Activated CD4-positive, CD25-positive, alpha-beta regulatory T cell (primary cell): Measurements from ENCODE around the gene PRDX4.
A peak's percentile ranks its signal among the peaks of the same experiment; 100 is the strongest.
"Not testable (repeated sequence)": the region's sequence is repeated elsewhere in the genome, so short reads cannot be mapped to it uniquely, and the experiment has no call there.

Experiments used
- DNase-seq, 4 experiments: peaks; one replicate each; lab custom pipeline; 2025; lab: John Stamatoyannopoulos, UW

Gene PRDX4

DNA sequence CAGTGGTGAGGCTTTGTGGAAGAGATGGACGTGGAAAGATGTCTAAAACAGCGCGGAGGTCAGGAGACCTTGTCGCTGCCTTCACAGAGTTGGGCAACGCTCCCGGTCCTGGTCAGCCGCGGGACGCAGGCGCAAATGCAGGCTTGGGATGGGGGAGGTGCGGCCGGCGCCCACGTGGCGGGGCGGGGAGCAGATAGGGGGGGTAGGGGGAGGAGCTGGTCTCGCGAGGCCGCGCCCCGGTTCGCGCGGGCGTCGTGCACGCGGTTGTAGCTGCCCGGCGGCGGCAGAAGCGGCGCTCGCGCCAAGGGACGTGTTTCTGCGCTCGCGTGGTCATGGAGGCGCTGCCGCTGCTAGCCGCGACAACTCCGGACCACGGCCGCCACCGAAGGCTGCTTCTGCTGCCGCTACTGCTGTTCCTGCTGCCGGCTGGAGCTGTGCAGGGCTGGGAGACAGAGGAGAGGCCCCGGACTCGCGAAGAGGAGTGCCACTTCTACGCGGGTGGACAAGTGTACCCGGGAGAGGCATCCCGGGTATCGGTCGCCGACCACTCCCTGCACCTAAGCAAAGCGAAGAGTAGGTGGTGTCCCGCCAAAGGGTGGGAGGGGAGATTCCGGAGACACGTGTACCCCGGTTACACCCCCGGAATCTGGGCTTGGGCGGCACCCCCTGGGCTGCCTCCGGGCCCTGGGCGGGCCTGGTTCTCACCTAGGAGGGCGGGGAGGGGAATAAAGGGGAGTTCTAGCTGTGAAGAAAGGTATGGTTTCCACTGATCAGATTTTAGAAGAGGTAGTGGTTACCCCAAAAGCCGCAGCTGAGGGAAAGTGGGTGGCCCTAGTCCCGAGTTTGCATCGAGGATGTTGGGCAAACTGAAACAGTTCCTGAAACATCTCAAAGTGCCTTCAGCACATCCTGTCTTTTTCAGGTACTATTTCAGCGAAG lies at the start of gene PRDX4:
Gene PRDX4, plus strand, starts transcription at position 255 of the 939 bp plus-strand sequence. Its CDS starts 78 bp downstream, at position 333.
- peak; percentile 49 to 55 (median 55) for DNase-seq

DNA sequence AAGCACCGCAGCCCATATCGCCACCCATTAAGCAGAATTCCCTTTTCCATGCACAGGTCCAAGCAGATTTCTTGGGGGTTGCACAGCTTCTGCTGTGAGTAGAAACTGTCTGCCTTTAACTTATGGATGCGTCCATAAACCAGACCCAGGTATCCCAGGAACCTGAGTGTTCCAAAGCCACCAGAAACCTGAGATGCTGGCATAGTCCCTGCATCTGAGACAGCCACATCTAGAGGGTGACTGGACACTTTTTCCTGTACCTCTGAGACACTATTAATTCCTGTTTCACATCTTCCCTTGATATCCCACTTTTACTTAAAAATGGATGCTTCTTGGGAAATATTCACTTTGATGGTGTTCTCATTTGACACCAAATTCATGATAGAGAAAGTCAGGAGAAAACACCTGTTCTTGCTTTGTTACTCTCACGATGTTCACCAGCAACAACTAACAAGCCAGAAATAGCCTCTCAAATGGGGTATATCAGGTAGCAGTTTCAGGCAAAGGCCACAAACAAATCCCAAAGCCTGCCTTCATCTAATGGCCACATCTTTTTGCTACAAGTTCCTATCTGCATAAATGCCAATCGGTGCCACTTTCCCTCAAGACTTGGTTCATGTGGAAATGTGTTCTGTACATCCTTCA lies 45.5 kb upstream of the PRDX4 start:
- DNase-seq, result no peak

DNA sequence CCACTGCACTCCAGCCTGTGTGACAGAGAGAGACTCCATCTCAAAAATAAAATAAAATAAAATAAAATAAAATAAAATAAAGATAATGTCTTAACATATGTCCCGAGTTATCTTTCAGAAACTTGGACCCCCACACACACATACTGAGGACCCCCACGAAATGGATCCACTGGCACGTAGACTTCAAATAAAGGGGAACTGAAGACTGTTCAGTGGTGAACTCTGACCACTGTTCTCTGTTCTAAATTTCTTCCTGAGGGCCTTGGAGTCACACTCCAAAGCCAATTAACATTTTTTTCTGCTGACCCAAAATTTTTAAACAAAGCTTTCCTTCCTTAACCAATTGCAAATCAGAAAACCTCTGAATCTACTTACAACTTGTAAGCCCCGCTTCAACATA lies 43.5 kb upstream of the PRDX4 start:
- no peak for DNase-seq

DNA sequence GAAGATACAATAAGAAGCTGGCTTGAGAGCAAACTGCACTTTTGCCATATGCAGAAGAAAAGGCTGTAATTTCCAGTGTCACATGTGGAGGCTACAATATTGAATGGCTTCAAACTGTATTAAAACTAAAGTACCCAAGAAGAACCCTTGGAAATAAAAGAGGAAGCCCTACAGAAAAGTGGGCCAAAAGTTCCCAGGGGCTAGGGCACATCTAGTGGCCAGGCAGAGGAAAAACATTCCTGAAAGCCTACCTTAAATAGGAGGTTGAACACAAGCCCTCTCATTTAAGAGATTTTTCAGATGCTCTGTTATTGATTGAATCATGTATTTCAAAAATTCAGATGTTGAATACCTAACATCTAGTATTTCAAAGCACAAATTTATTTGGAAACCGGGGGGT lies 40.6 kb upstream of the PRDX4 start:
- DNase-seq, result no peak

DNA sequence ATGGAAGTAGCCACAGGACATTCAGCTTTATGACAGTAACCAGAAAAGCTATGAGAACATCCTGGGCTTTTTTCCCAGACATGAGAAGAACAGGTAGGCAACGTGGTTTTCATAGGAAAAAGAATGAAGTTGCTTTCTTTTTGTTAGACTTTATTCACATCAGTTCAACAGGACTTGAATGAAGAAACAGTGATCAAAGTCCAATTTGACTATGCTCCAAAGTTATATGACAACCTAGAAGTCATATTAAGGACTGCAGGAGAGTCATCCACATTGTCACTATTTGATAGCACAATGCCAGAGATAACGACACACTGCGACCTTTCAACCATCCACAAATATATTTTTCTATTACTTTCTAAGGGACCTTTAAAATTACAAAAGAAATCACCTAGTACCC lies 39.2 kb upstream of the PRDX4 start:
- DNase-seq, result no peak

DNA sequence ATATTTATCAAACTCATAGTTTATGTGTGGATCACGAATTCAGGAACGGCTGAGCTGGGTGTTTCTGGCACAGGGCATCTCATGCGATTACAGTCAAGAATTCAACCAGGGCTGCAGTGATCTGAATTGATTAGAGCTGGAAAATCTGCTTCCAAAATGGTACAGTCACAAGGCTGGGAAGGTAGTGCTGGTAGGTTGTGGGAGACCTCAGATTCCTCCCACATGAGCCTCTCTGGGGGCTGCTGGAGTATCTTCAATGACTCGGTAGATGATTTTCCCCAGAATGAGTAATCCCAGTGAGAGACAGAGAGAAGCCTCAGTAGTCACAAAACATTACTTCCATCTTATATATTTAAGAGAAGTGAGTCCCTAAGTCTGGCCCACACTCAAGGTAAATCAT lies 36.2 kb upstream of the PRDX4 start:
- no peak for DNase-seq

DNA sequence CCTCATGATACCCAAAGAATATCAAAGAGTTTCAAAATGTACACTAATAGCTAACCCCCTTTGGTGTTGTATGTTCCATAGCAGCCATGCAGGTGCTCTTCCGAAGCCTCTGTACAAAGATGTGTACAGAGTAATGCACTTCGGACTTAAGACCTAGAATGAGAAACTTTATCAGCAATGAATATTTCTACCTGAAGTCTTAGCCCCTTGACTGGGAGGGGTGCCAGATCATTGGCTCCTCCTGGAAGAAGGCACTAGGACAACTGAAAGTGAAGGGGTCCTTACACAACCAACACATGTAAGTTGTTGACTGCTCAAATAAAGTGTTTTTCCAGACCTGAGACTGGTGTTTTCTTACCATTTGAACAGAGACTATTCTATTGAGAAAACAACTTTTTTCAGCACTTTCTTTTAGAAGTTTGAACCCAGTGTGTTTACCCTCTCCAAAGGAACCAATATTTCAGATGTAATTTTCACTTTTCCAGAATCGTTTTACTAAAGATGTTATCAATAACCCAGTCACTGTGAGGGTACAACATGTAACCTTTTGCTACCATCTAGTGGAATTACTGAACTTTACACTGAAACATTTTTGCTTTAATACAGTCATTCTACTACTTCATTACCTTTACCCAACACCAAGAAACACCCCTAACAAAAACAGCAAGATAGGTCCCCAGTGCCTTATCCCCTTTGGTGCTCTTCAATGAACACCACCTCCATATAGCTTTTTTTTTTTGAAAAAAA lies 33.3 kb upstream of the PRDX4 start:
- DNase-seq, result no peak

DNA sequence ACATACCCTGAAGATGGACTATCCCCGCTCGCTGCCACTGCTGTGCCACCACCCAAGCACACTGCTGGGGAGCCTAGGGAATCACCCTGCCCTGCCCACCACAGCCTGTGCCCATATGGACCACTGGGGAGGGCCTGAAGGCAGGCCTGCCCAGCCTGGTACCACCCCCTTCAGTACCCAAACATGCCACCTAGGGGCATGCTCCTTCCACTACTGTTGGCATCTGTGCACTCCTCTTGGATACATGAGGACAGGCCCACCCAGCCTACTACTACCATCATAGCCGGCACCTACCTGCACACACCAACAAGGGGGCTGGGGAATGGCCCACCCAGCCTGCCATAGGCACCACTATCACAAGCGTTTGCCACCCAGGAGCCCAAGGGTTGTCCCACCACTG lies 30.1 kb upstream of the PRDX4 start:
- no peak for DNase-seq

DNA sequence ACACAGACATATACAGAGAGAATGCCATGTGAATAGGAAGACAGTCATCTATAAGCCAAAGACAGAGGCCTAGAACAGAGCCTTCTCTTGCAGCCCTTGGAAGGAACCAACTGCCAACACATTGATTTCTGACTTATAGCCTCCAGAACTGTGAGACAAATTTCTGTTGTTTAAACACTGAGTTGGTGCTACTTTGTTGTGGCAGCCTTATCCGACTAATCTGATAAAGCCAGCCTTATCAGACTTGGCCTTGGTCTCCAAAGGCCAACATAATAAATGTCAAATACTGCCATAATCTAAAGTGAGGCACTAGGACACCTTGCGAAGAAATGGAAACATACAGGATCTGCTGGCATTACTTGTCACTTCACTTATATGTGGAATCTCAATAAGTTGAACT lies 24.3 kb upstream of the PRDX4 start:
- DNase-seq, result no peak

DNA sequence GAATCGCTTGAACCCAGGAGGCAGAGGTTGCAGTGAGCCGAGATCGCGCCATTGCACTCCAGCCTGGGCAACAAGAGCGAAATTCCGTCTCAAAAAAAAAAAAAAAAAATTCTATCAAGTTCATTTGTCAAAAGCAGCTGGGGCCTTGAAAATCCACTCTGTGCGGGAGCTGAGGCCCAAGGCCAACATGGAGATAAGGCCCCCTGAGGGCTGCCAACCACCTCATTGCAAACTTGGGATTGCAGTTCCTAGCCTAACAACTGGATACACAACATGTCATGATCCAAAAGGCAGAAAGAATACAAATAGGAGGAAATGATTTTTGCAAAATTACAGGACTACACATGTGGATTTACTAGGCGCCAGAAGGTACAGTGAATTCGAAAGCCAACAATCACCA lies 22.5 kb upstream of the PRDX4 start:
- no peak for DNase-seq

DNA sequence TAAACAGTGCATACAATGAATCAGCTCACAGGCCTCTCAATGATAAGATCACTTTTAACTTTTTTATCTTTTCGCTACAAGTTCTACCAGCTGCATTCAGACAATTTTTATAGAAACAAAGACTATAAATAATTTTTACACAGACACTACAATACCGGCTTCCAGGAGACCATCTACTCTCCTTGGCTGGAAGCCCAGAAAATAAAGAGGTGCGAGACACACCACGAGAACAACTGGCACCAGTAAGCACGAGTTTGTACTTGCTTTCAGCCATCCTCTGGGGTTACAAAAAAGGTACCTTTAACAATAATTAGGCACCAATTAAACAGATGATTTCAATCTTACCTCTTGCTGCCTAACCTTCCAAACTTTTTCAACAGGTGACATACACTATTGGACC lies 11.2 kb upstream of the PRDX4 start:
- DNase-seq, result no peak

DNA sequence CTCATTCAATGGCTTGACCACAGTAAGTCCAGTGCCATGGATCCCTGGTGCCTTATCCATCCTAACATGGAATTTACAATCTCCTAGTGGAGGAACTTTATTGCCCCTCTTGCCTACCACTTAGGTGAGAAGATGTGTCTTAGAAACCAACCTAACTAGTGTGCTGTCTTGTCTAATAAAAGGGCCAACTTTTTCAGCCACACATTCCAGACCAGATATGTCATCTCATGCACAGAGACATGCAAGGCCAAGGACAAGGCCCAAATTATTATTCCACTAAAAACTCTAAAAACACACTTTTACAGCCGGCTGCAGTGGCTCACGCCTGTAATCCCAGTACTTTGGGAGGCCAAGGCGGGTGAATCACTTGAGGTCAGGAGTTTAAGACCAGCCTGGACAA lies 10.6 kb upstream of the PRDX4 start:
- no peak for DNase-seq

DNA sequence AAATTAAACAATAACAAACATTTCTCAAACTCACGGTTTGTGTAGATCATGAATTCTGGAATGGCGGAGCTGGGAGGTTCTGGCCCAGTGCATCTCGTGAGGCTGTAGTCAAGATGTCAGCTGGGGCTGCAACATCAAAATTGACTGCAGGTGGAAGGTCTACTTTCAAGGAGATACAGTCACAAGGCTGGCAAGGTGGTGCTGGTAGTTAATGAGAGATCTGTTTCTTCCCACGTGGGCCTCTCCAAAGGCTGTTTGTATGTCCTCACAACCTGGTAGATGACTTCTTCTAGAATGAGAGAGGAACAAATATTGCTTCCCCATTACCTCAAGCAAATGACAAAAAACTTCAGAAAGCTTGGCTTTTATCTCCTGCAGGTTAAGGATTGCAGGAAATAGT lies 8.0 kb upstream of the PRDX4 start:
- DNase-seq, result no peak

DNA sequence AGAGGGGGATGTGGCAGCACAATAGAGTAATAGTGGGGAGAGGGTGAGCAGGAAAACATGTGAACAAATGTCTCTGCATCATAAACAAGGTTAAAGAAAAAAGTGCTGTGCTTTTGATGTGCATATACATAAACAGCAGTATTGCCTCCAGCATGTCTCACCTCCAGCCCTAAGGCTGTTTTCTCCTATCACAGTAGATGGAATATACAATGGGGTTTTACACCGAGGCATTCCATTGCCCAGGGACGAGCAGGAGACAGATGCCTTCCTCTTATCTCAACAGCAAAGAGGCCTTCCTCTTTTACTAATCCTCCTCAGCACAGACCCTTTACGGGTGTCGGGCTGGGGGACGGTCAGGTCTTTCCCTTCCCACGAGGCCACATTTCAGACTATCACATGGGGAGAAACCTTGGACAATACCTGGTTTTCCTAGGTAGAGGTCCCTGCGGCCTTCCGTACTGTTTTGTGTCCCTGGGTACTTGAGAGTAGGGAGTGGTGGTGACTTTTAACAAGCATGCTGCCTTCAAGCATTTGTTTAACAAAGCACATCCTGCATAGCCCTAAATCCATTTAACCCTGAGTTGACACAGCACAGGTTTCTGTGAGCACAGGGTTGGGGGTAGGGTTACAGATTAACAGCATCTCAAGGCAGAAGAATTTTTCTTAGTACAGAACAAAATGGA lies 7.1 kb upstream of the PRDX4 start:
- not testable (repeated sequence) for DNase-seq

DNA sequence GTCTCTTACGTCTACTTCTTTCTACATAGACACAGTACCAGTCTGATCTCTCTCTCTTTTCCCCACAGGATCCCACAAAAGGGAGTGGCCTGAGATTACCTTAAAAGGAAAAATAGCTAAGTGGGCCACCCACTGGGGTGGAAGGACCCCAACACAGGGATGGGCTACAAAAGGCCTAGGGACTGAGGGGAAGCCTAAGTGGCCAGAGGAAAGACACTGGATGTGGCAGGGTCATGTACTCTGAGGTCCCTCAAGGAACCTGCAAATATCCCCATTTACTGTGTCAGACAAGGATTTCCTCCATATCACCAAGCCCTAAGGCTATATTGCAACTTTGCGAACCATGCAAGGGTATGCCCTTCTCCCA lies 6.5 kb upstream of the PRDX4 start:
- DNase-seq, result no peak

DNA sequence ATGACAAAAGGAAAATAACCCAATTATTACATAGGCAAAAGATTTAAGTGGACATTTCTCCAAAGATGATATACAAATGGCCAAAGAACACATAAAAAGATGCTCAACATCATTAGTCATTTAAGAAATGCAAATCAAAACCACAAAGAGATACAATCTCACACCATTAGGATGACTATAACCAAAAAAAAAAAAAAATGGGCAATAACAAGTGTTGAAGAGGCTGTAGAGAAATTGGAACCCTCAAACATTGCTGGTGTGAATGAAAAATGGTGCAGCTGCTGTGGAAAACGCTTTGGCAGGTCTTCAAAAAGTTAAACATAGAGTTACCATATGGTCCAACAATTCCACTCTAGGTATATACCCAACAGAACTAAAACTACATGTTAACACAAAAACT lies 5.6 kb upstream of the PRDX4 start:
- no peak for DNase-seq

DNA sequence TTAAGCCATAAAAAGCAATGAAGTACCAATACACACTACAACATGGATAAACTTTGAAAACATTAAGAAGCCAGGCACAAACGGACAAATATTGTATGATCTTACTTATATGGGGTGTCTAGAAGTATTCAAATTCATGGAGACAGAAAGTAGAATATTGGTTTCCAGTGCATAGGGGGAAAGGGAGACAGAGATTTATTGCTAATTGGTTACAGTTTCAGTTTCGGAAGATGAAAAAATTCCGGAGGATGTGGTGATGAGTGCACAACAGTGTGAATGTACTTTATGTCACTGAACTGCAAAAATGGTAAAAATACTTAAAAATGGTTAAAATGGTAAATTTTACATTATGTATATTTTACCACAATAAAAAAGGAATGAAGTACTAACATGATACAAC lies 5.1 kb upstream of the PRDX4 start:
- no peak for DNase-seq

DNA sequence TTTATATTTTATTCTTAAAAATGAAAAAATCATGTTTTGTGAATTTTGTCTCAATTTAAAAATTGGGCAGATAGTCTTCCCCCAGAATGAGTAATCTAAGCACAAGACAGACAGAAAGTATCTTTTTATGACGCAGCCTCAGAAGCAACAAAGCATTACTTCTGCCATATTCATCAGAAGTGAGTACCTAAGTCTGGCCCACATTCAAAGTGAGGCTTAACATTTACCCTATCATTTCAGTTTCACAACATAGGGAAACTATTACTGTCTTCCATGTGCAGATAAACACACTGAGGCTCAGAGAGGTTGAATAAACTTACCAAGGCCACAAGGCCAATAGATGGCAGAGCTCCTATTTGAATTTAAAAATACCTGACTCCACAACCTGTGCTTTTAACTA lies 4.4 kb upstream of the PRDX4 start:
- DNase-seq, result no peak

DNA sequence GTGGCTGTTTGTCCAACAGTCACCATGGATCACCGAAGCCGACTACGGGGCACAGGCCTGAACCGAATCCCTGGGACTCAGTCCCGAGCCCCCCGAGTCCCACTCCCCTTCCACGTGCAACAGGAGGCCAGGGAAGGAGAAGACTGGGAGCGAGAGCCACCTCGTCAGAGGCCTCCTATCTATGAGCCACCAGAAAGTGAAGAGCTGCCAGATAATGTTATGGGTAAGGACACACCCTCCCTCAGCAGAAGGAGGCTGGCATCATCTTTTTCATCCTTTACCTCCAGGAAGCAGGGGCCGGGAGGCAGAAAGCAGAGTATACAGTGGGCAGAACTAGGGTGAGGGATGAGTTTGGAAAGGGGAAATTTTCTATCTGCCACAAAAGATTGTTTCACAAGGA lies 2.8 kb upstream of the PRDX4 start:
- DNase-seq, result no peak

DNA sequence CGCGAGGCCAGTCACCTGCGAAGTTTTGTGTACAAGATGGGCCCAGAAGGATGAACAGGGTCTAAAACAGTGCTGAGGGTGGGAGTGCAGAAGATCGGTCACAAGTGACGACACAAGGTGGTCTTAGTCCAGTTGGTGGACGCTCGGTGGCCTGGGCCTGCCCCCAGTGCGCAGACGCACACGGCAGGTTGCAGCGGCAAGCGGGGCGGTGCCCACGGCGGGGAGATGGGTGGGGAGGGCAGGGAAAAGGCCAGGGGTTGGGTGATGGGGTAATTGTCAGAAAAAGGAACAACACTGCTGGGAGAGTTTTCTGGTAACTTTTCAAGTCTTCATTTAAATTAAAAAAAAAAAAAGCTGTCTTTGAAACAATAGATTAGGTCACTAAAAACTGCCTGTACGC lies 1.0 kb upstream of the PRDX4 start:
- no peak for DNase-seq

DNA sequence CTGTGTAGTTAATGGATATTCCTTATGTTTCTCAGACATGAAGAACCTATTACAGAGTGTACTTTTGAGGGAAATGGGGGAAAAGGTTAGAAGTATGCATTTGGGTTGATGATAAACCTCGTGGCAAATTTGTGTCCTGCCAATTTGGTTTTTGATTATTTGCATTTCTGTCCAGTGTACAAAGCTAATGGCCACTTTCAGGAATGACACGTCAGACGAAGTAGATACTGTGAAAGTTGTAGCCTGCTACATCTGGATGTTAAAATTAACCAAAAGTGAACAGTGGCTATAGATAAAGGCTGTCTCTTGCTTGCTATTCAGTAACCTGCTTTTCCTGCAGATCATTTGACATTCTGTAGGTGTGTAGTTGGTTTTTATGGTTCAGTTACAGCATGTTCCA lies 1.0 kb downstream of the PRDX4 start:
- DNase-seq, result no peak

DNA sequence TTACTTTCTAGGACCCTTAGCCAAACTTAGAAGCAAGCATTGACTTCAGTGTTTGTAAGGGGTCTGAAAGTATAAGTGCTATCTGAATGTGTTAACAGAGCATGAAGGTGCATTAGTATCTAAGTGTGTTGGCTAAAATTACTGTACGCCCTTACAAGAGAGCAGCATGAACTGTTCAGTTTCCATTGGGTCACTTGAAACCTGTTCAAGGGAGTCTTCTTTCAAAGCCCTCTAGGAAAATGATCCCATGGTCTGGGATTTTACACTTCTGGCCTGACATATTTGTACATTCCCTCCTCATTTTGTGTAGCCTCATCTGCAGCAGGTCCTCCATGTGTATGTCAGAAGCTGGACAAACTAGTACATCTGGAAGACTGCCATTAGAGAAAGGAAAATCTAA lies 3.2 kb downstream of the PRDX4 start:
- no peak for DNase-seq
